OCI-LY3 (cell line): Measurements from ENCODE around the gene TPRG1.

Experiments used
- H2AFZ ChIP-seq: fragments of 200-600, 300-600 bp; shearing (Covaris generic); 2 replicates; pipeline ENCODE4 v1.6.0; 2014; ENCODE audit warnings: antibody characterized with exemption, low read depth, low read length
- H3K27ac ChIP-seq: fragments of 200-600, 300-600 bp; sonication (generic); 2 replicates; pipeline ENCODE4 v1.5.1; 2014; ENCODE audit warnings: mild to moderate bottlenecking, low read length, moderate library complexity, mixed read lengths
- H3K27me3 ChIP-seq: fragments of 200-600, 300-600 bp; sonication (generic); 2 replicates; pipeline ENCODE4 v1.6.1; 2014; ENCODE audit warnings: low read depth, low read length, mixed read lengths
- H3K36me3 ChIP-seq: fragments of 200-600, 300-600 bp; sonication (generic); replicated peaks from 2 replicates; pipeline ENCODE3; 2014; ENCODE audit warnings: low read depth, low read length, mixed read lengths
- H3K4me1 ChIP-seq: fragments of 300-600, 200-600 bp; sonication (generic); 2 replicates; pipeline ENCODE4 v1.6.1; 2014; ENCODE audit warnings: low read length, mixed read lengths
- H3K4me2 ChIP-seq: fragments of 200-600, 300-600 bp; sonication (generic); 2 replicates; pipeline ENCODE4 v1.6.1; 2014; ENCODE audit warnings: low read length, mixed read lengths
- H3K4me3 ChIP-seq: fragments of 300-600, 200-600 bp; sonication (generic); 2 replicates; pipeline ENCODE4 v1.5.1; 2014; ENCODE audit warnings: antibody characterized with exemption, mild to moderate bottlenecking, low read length, moderate library complexity
- H3K79me2 ChIP-seq: fragments of 300-600, 200-600 bp; shearing (Covaris generic); 2 replicates; pipeline ENCODE4 v1.6.1; 2014; ENCODE audit warnings: mild to moderate bottlenecking, low read length, mixed read lengths
- H3K9ac ChIP-seq: fragments of 300-600, 200-600 bp; shearing (Covaris generic); 2 replicates; pipeline ENCODE4 v1.6.0; 2014; ENCODE audit warnings: mild to moderate bottlenecking, low read length, moderate library complexity
- H3K9me3 ChIP-seq: fragments of 200-600, 300-600 bp; shearing (Covaris generic); 2 replicates; pipeline ENCODE4 v1.6.1; 2014; ENCODE audit warnings: low read length, mixed read lengths; ENCODE audit not compliant: insufficient read depth
- H4K20me1 ChIP-seq: fragments of 200-600, 300-600 bp; sonication (generic); 2 replicates; pipeline ENCODE4 v1.6.1; 2016; ENCODE audit warnings: low read length, mixed read lengths; ENCODE audit not compliant: insufficient read depth
- EZH2phosphoT487 ChIP-seq: fragments of 200-600 bp; shearing (Covaris generic); IDR thresholded peaks from 2 replicates; pipeline ENCODE4 v1.6.1; 2018; ENCODE audit warnings: antibody characterized with exemption, mixed run types, low read depth
- TF ChIP-seq, protein P1 (sequence below): fragments of 200-600, 300-600 bp; sonication (generic); IDR thresholded peaks from 2 replicates; pipeline ENCODE4 v1.5.1; 2014; ENCODE audit warnings: antibody characterized with exemption, low read length, low read depth

The TPRG1 gene

DNA sequence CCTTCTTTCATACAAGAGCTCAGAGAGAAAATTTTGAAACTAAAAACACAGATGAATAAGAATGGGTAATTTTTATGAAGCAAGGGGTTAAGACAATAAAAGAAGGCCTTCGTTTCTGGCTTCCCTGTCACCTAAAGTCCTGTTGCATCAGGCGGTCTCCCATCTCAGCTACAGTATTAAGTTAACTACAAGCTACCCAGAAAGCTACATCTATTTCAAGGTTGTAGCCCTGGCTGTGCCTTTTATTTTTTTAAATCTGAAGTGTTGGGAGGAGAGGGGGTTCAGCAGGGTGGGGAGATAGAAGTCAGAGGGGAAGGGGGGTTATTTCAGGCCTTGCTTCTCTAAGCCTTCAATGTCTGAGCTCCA, 183.3 kb downstream of the TPRG1 start:
- H4K20me1 ChIP-seq, result no peaks in the 10 kb centered on the region
- no peaks in the 10 kb centered on the region for H3K36me3 ChIP-seq
- H3K79me2 ChIP-seq, result no peaks in the 10 kb centered on the region
- H3K27ac ChIP-seq, result no peak overlapping the region
- H3K4me3 ChIP-seq, result no peak overlapping the region
- TF ChIP-seq, protein P1, sequence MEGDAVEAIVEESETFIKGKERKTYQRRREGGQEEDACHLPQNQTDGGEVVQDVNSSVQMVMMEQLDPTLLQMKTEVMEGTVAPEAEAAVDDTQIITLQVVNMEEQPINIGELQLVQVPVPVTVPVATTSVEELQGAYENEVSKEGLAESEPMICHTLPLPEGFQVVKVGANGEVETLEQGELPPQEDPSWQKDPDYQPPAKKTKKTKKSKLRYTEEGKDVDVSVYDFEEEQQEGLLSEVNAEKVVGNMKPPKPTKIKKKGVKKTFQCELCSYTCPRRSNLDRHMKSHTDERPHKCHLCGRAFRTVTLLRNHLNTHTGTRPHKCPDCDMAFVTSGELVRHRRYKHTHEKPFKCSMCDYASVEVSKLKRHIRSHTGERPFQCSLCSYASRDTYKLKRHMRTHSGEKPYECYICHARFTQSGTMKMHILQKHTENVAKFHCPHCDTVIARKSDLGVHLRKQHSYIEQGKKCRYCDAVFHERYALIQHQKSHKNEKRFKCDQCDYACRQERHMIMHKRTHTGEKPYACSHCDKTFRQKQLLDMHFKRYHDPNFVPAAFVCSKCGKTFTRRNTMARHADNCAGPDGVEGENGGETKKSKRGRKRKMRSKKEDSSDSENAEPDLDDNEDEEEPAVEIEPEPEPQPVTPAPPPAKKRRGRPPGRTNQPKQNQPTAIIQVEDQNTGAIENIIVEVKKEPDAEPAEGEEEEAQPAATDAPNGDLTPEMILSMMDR, result no peak
- TF ChIP-seq EZH2phosphoT487, result no peak
- no peak overlapping the region for H2AFZ ChIP-seq
- no peaks in the 10 kb centered on the region for H3K9me3 ChIP-seq
- H3K4me1 ChIP-seq, result peaks cover 7% of the 10 kb centered on the region
- no peaks in the 10 kb centered on the region for H3K27me3 ChIP-seq
- no peak overlapping the region for H3K9ac ChIP-seq
- no peak overlapping the region for H3K4me2 ChIP-seq

DNA sequence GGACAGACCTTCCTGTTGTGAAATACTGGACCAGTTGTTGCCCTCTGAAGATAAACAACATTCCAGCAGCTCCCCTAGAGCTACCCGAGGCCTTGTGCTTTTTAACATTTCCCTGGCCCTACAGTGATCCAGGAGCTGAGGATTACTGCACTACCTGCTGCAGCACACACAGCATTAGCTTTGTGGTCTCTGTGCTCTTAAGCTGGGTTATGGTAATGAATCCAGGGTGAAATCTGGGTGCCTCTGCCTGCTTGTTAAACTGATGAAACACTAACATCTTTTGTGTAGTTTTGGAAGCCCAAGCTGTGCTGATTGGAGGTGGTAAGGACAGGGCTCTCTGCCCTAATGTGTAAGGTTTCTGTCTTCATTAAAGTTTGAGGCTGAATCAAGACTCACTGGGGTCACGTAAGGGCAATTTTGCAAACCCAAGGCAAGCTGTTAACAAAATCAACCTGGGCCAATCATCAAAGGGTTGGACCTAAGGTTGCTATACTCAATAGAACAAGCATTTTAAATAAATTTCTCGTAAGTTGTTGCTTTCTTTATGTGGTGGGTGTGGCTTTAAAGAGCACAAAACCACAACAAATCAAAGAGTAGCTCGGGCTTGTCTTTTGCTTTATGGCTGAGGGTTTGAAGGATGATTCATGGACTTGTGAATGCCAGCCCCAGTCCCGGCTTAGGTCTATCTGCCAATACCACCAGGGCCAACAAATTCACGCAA, 183.9 kb downstream of the TPRG1 start:
- Histone ChIP-seq H3K9me3 (no peaks in the 10 kb centered on the region), H3K79me2 (no peaks in the 10 kb centered on the region), H4K20me1 (no peaks in the 10 kb centered on the region), H3K27me3 (no peaks in the 10 kb centered on the region), H3K4me1 (peaks cover 7% of the 10 kb centered on the region), H3K36me3 (no peaks in the 10 kb centered on the region), H2AFZ (peak overlapping the region; percentile 51), H3K9ac (no peak overlapping the region), H3K4me3 (no peak overlapping the region), H3K4me2 (no peak overlapping the region), H3K27ac (no peak overlapping the region)
- TF ChIP-seq, protein P1, result no peak
- no peak for TF ChIP-seq EZH2phosphoT487

DNA sequence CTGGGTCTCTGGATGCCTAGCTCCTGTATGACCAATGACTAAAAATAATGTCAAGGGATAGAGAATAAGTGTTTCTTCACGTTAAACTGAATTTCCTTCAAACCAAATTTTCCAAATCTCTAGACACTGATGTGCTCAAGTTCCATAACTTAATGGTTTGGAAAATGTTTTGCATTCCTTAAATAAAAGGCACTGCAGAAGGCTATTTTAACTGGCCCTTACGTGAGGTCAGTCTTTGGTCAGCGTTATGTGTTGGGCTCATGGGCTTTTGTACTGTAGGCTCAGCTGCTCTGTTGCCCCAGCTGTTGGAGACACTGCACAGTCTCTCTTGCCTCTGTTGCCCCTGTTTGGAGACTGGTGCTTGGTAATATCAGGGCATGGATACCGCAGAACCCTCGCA, 188.5 kb downstream of the TPRG1 start:
- no peak overlapping the region for H3K27ac ChIP-seq
- H3K36me3 ChIP-seq, result no peaks in the 10 kb centered on the region
- no peak overlapping the region for H3K9ac ChIP-seq
- H2AFZ ChIP-seq, result no peak overlapping the region
- H3K79me2 ChIP-seq, result no peaks in the 10 kb centered on the region
- no peaks in the 10 kb centered on the region for H3K27me3 ChIP-seq
- H3K4me2 ChIP-seq, result no peak overlapping the region
- no peak for TF ChIP-seq EZH2phosphoT487
- TF ChIP-seq, protein P1, result no peak
- no peaks in the 10 kb centered on the region for H3K9me3 ChIP-seq
- H3K4me3 ChIP-seq, result no peak overlapping the region
- H4K20me1 ChIP-seq, result no peaks in the 10 kb centered on the region
- no peaks in the 10 kb centered on the region for H3K4me1 ChIP-seq

DNA sequence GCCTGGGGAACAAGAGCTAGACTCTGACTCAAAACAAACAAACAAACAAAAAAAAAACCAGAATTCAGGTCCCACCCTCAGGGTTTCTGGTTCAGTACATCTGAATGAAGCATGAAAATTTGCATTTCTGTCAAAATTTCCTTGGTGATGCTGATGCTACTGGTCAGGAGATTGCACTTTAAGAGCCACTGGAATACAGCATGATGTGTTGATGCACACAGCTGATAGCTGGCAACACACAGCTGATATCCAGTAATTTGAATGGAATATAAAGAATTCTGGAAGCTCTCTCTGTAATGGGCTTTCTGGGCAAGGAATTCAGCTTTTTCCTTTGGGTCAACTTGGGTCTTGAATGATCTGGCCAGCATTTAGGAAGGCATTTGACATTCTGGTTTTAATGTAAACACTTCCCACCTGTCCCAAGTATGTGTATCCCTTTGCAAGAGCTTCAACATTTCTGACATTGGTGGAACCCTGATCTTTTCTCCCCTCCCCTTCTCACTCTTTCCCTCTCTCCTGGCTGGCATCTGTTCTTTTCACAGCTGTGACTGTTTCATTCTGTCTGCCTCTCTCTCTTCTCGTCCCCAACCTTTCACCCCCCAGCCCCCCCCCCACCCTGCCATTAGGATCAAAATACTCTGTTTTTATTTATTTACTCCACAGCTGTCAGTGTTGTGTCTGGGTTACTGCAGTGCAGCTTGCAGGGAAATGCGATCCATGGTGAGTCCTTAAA, 189.5 kb downstream of the TPRG1 start:
- H3K4me3 ChIP-seq, result no peak overlapping the region
- no peaks in the 10 kb centered on the region for H3K27me3 ChIP-seq
- no peaks in the 10 kb centered on the region for H3K36me3 ChIP-seq
- no peaks in the 10 kb centered on the region for H3K79me2 ChIP-seq
- no peak overlapping the region for H2AFZ ChIP-seq
- no peak for TF ChIP-seq EZH2phosphoT487
- TF ChIP-seq, protein P1, result no peak
- no peaks in the 10 kb centered on the region for H3K9me3 ChIP-seq
- H3K4me2 ChIP-seq, result no peak overlapping the region
- H3K27ac ChIP-seq, result no peak overlapping the region
- no peaks in the 10 kb centered on the region for H4K20me1 ChIP-seq
- no peak overlapping the region for H3K9ac ChIP-seq
- H3K4me1 ChIP-seq, result no peaks in the 10 kb centered on the region
